ENCODE results near the gene IGSF3.

Gene IGSF3

DNA sequence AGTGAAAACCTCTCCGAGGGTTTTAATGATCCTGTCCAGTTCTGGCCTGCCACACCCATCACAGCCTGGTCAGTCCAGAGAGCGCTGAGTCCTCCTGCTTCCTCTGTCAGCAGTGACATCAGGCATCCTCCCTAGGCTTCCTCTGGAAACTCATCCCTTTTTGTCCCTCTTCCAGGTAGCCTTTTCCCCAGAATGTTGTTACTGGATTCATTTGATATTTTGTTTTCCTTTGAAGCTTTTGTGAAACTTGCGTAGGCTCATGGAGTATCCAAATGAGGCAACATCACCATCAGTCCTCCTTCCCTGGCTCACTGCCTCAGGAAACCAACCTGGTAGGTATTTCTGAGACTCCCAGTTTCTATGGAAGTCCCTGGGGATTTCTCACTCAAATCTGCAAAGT is 27.0 kb upstream of the IGSF3 start:
- TF ChIP-seq SNAI2 (CRISPR knock-in tag; IDR thresholded peaks at IDR 0.05), result no peak
- no peak for TF ChIP-seq ISL1 (CRISPR knock-in tag; IDR thresholded peaks at IDR 0.05)
- TF ChIP-seq CSDC2 (CRISPR knock-in tag; IDR thresholded peaks at IDR 0.05), result no peak
- no peak for TF ChIP-seq RARB (CRISPR knock-in tag; IDR thresholded peaks at IDR 0.05)
- TF ChIP-seq ZNF8 (CRISPR knock-in tag; IDR thresholded peaks at IDR 0.05), result no peak
- no peak for TF ChIP-seq ZFP3 (CRISPR knock-in tag; IDR thresholded peaks at IDR 0.05)
- TF ChIP-seq, protein P1, sequence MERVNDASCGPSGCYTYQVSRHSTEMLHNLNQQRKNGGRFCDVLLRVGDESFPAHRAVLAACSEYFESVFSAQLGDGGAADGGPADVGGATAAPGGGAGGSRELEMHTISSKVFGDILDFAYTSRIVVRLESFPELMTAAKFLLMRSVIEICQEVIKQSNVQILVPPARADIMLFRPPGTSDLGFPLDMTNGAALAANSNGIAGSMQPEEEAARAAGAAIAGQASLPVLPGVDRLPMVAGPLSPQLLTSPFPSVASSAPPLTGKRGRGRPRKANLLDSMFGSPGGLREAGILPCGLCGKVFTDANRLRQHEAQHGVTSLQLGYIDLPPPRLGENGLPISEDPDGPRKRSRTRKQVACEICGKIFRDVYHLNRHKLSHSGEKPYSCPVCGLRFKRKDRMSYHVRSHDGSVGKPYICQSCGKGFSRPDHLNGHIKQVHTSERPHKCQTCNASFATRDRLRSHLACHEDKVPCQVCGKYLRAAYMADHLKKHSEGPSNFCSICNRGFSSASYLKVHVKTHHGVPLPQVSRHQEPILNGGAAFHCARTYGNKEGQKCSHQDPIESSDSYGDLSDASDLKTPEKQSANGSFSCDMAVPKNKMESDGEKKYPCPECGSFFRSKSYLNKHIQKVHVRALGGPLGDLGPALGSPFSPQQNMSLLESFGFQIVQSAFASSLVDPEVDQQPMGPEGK (CRISPR knock-in tag; IDR thresholded peaks at IDR 0.05; ENCODE audit: borderline replicate concordance), result no peak
- TF ChIP-seq, protein P2, sequence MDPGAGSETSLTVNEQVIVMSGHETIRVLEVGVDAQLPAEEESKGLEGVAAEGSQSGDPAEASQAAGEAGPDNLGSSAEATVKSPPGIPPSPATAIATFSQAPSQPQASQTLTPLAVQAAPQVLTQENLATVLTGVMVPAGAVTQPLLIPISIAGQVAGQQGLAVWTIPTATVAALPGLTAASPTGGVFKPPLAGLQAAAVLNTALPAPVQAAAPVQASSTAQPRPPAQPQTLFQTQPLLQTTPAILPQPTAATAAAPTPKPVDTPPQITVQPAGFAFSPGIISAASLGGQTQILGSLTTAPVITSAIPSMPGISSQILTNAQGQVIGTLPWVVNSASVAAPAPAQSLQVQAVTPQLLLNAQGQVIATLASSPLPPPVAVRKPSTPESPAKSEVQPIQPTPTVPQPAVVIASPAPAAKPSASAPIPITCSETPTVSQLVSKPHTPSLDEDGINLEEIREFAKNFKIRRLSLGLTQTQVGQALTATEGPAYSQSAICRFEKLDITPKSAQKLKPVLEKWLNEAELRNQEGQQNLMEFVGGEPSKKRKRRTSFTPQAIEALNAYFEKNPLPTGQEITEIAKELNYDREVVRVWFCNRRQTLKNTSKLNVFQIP (CRISPR knock-in tag; IDR thresholded peaks at IDR 0.05; ENCODE audit: borderline replicate concordance, low read depth), result no peak
- TF ChIP-seq OSR1 (CRISPR knock-in tag; IDR thresholded peaks at IDR 0.05), result no peak
- TF ChIP-seq PPARA (CRISPR knock-in tag; IDR thresholded peaks at IDR 0.05; ENCODE audit: borderline replicate concordance), result no peak
- no peak for TF ChIP-seq TOX (CRISPR knock-in tag; IDR thresholded peaks at IDR 0.05; ENCODE audit: borderline replicate concordance)
- TF ChIP-seq ZNF565 (CRISPR knock-in tag; conservative IDR thresholded peaks at IDR 0.05; ENCODE audit: low read depth), result no peak
- no peak for TF ChIP-seq TCF4 (CRISPR knock-in tag; IDR thresholded peaks at IDR 0.05; ENCODE audit: borderline replicate concordance)
- no peak for TF ChIP-seq ARNTL (CRISPR knock-in tag; IDR thresholded peaks at IDR 0.05; ENCODE audit: borderline replicate concordance, low read depth)
- ATAC-seq, result no peak

GRCh38 chr1:116693759-116694480 is 26.4 kb upstream of the IGSF3 start:
- no peak for ATAC-seq
- TF ChIP-seq CSDC2 (CRISPR knock-in tag; IDR thresholded peaks at IDR 0.05), result no peak
- TF ChIP-seq ZNF565 (CRISPR knock-in tag; conservative IDR thresholded peaks at IDR 0.05; ENCODE audit: low read depth), result no peak
- TF ChIP-seq ZFP3 (CRISPR knock-in tag; IDR thresholded peaks at IDR 0.05), result no peak
- TF ChIP-seq SNAI2 (CRISPR knock-in tag; IDR thresholded peaks at IDR 0.05), result no peak
- TF ChIP-seq TSHZ2 (CRISPR knock-in tag; IDR thresholded peaks at IDR 0.05), result no peak
- TF ChIP-seq, protein P2 (CRISPR knock-in tag; IDR thresholded peaks at IDR 0.05; ENCODE audit: borderline replicate concordance, low read depth), result no peak
- TF ChIP-seq ZNF70 (CRISPR knock-in tag; IDR thresholded peaks at IDR 0.05), result no peak
- TF ChIP-seq ZFP30 (CRISPR knock-in tag; IDR thresholded peaks at IDR 0.05), result no peak
- no peak for TF ChIP-seq TOX (CRISPR knock-in tag; IDR thresholded peaks at IDR 0.05; ENCODE audit: borderline replicate concordance)
- no peak for TF ChIP-seq GLIS3 (CRISPR knock-in tag; IDR thresholded peaks at IDR 0.05)
- no peak for TF ChIP-seq ESRRG (CRISPR knock-in tag; IDR thresholded peaks at IDR 0.05)
- TF ChIP-seq ZC3H10 (CRISPR knock-in tag; IDR thresholded peaks at IDR 0.05), result no peak
- TF ChIP-seq OSR1 (CRISPR knock-in tag; IDR thresholded peaks at IDR 0.05), result no peak
- no peak for TF ChIP-seq ZNF8 (CRISPR knock-in tag; IDR thresholded peaks at IDR 0.05)
- TF ChIP-seq ARNTL (CRISPR knock-in tag; IDR thresholded peaks at IDR 0.05; ENCODE audit: borderline replicate concordance, low read depth), result no peak
- TF ChIP-seq PPARA (CRISPR knock-in tag; IDR thresholded peaks at IDR 0.05; ENCODE audit: borderline replicate concordance), result no peak
- no peak for TF ChIP-seq RARB (CRISPR knock-in tag; IDR thresholded peaks at IDR 0.05)

GRCh38 chr1:116692879-116693278 is 25.3 kb upstream of the IGSF3 start:
- ATAC-seq, result no peak
- no peak for TF ChIP-seq ZFP30 (CRISPR knock-in tag; IDR thresholded peaks at IDR 0.05)
- no peak for TF ChIP-seq SNAI2 (CRISPR knock-in tag; IDR thresholded peaks at IDR 0.05)
- TF ChIP-seq TSHZ2 (CRISPR knock-in tag; IDR thresholded peaks at IDR 0.05), result no peak
- TF ChIP-seq, protein P3, sequence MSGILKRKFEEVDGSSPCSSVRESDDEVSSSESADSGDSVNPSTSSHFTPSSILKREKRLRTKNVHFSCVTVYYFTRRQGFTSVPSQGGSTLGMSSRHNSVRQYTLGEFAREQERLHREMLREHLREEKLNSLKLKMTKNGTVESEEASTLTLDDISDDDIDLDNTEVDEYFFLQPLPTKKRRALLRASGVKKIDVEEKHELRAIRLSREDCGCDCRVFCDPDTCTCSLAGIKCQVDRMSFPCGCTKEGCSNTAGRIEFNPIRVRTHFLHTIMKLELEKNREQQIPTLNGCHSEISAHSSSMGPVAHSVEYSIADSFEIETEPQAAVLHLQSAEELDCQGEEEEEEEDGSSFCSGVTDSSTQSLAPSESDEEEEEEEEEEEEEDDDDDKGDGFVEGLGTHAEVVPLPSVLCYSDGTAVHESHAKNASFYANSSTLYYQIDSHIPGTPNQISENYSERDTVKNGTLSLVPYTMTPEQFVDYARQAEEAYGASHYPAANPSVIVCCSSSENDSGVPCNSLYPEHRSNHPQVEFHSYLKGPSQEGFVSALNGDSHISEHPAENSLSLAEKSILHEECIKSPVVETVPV (CRISPR knock-in tag; IDR thresholded peaks at IDR 0.05), result no peak
- no peak for TF ChIP-seq ESRRG (CRISPR knock-in tag; IDR thresholded peaks at IDR 0.05)
- TF ChIP-seq, protein P1 (CRISPR knock-in tag; IDR thresholded peaks at IDR 0.05; ENCODE audit: borderline replicate concordance), result no peak

All from SK-N-SH treated with all-trans-retinoic acid at 6 μM for 48 hours (cell line).